OCI-M2 (cell line): ENCODE data around the gene ARMC3.
"Not testable (repeated sequence)": the region's sequence is repeated elsewhere in the genome, so short reads cannot be mapped to it uniquely, and the experiment has no call there.

ENCODE experiments used
- DNase-seq: peaks from one replicate; lab custom pipeline; 2025; ENCODE audit not compliant: unreplicated experiment; lab: John Stamatoyannopoulos, UW

Gene ARMC3

GRCh38 chr10:22925088-22925487 is 2.8 kb upstream of the ARMC3 start:
- no peak for DNase-seq

GRCh38 chr10:22927166-22927565 is 687 bp upstream of the ARMC3 start:
- DNase-seq = no peak

GRCh38 chr10:22929053-22929452 is 1.2 kb downstream of the ARMC3 start:
- not testable (repeated sequence) for DNase-seq

GRCh38 chr10:22931948-22932347 is 4.1 kb downstream of the ARMC3 start:
- no peak for DNase-seq

GRCh38 chr10:22932626-22933370 is 4.9 kb downstream of the ARMC3 start:
- DNase-seq = no peak

- DNase-seq = no peak
Observed at GRCh38 chr10:22934726-22935125, 6.9 kb downstream of the ARMC3 start.

- no peak for DNase-seq
Observed at GRCh38 chr10:22942437-22942836, 14.6 kb downstream of the ARMC3 start.

- DNase-seq = no peak
Observed at GRCh38 chr10:22945934-22946673, 18.3 kb downstream of the ARMC3 start.

GRCh38 chr10:22954970-22955369 is 27.1 kb downstream of the ARMC3 start:
- no peak for DNase-seq

GRCh38 chr10:22958338-22958737 is 30.5 kb downstream of the ARMC3 start:
- DNase-seq = no peak

- DNase-seq = no peak
Observed at GRCh38 chr10:22959292-22959691, 31.4 kb downstream of the ARMC3 start.

- no peak for DNase-seq
Observed at GRCh38 chr10:22959950-22960349, 32.1 kb downstream of the ARMC3 start.

- no peak for DNase-seq
Observed at GRCh38 chr10:22962817-22963216, 35.0 kb downstream of the ARMC3 start.

GRCh38 chr10:22969704-22970103 is 41.9 kb downstream of the ARMC3 start:
- no peak for DNase-seq

- DNase-seq = no peak
Observed at GRCh38 chr10:22976534-22976933, 48.7 kb downstream of the ARMC3 start.

GRCh38 chr10:22977751-22978150 is 49.9 kb downstream of the ARMC3 start:
- no peak for DNase-seq

- no peak for DNase-seq
Observed at GRCh38 chr10:22978287-22978686, 50.4 kb downstream of the ARMC3 start.

- DNase-seq = no peak
Observed at GRCh38 chr10:22978918-22979317, 51.1 kb downstream of the ARMC3 start.

GRCh38 chr10:22980822-22981221 is 53.0 kb downstream of the ARMC3 start:
- DNase-seq = no peak

GRCh38 chr10:22984066-22984465 is 56.2 kb downstream of the ARMC3 start:
- DNase-seq = no peak

- peak; percentile 21 for DNase-seq
Observed at GRCh38 chr10:22986771-22987542, 59.1 kb downstream of the ARMC3 start.
